Stimulated activated CD4-positive, alpha-beta T cell treated with anti-CD3 and anti-CD28 coated beads, Interleukin-2, amount 100 ng/mL, for 4 hours (primary cell): ENCODE data around the gene RAF1.
A peak's percentile ranks its signal among the peaks of the same experiment; 100 is the strongest.
"Not testable (repeated sequence)": the region's sequence is repeated elsewhere in the genome, so short reads cannot be mapped to it uniquely, and the experiment has no call there.

Source experiments
- DNase-seq: peaks from one replicate; pipeline ENCODE4 v3.0.0-alpha.2; 2020; ENCODE audit warnings: low read depth

RAF1 gene

GRCh38 chr3:12675115-12675810 lies 11.3 kb upstream of the RAF1 start:
- DNase-seq = no peak

- DNase-seq = not testable (repeated sequence)
Measured at GRCh38 chr3:12673956-12674736, 10.2 kb upstream of the RAF1 start.

GRCh38 chr3:12671120-12671450 lies 7.2 kb upstream of the RAF1 start:
- DNase-seq = no peak

- no peak for DNase-seq
Measured at GRCh38 chr3:12670365-12671119, 6.6 kb upstream of the RAF1 start.

GRCh38 chr3:12663401-12663935 lies 449 bp downstream of the RAF1 start:
- peak; percentile 32 for DNase-seq

- no peak for DNase-seq
Measured at GRCh38 chr3:12662593-12663400, 1.1 kb downstream of the RAF1 start.

GRCh38 chr3:12661926-12662592 lies 1.9 kb downstream of the RAF1 start:
- no peak for DNase-seq

GRCh38 chr3:12661375-12661774 lies 2.5 kb downstream of the RAF1 start:
- not testable (repeated sequence) for DNase-seq

GRCh38 chr3:12660196-12660595 lies 3.7 kb downstream of the RAF1 start:
- no peak for DNase-seq

GRCh38 chr3:12659316-12660015 lies 4.5 kb downstream of the RAF1 start:
- DNase-seq = no peak

GRCh38 chr3:12658593-12659058 lies 5.3 kb downstream of the RAF1 start:
- DNase-seq = no peak

- no peak for DNase-seq
Measured at GRCh38 chr3:12656850-12657249, 7.1 kb downstream of the RAF1 start.

GRCh38 chr3:12656193-12656592 lies 7.7 kb downstream of the RAF1 start:
- DNase-seq = no peak

GRCh38 chr3:12655701-12656100 lies 8.2 kb downstream of the RAF1 start:
- no peak for DNase-seq

- no peak for DNase-seq
Measured at GRCh38 chr3:12653747-12654146, 10.2 kb downstream of the RAF1 start.

GRCh38 chr3:12648384-12648959 lies 15.4 kb downstream of the RAF1 start:
- no peak for DNase-seq

GRCh38 chr3:12644331-12644937 lies 19.5 kb downstream of the RAF1 start:
- DNase-seq = no peak

GRCh38 chr3:12643724-12644123 lies 20.2 kb downstream of the RAF1 start:
- DNase-seq = no peak

GRCh38 chr3:12643010-12643380 lies 20.9 kb downstream of the RAF1 start:
- DNase-seq = no peak

GRCh38 chr3:12640853-12641252 lies 23.1 kb downstream of the RAF1 start:
- DNase-seq = not testable (repeated sequence)
